Bladder microvascular endothelial cell (primary cell): ENCODE data around the gene TLCD2. TPM values are rescaled to one million over a fixed set of nuclear protein-coding genes. Genes with fewer than 3 reads are reported as not detected.

ENCODE experiments used
- total RNA-seq: library from RNA; depleted of rRNA; stranded (reverse); fragments of >200 nt; gene quantifications from 2 replicates; pipeline ENCODE4 v1.2.3, GENCODE V29; 2014

Gene TLCD2
- 1.3 and 1.4 TPM in 2 replicates for total RNA-seq

GRCh38 chr17:1709971-1710806 is at the start of gene TLCD2:
Gene TLCD2 (minus strand): TSS chr17:1710377. CDS start chr17:1710242, 135 bp downstream.

GRCh38 chr17:1742371-1743087 is 32.4 kb upstream of the TLCD2 start, which contains the start of gene SERPINF2:
Gene SERPINF2 (plus strand): TSS chr17:1742871. CDS start chr17:1744996, 2,125 bp downstream.

GRCh38 chr17:1724351-1724868 is 14.2 kb upstream of the TLCD2 start, which contains the start of gene WDR81:
Gene WDR81 (plus strand): TSS chr17:1724704. CDS start chr17:1724960, 256 bp downstream.

GRCh38 chr17:1684378-1685189 is 25.6 kb downstream of the TLCD2 start, which contains the start of gene PRPF8:
Gene PRPF8 (minus strand): TSS chr17:1684867. CDS start chr17:1684571, 296 bp downstream.

Other genes with a start within 250 kb of the TLCD2 start
- 154 and 424 TPM in 2 replicates for gene MYO1C, start 217.7 kb downstream of the TLCD2 start, total RNA-seq
- gene INPP5K, start 193.8 kb downstream of the TLCD2 start, total RNA-seq = 45.9 and 58.3 TPM in 2 replicates
- gene PITPNA, start 147.6 kb downstream of the TLCD2 start, total RNA-seq = 17.3 and 23.2 TPM in 2 replicates
- 8.3 and 46.6 TPM in 2 replicates for gene SLC43A2, start 81.5 kb downstream of the TLCD2 start, total RNA-seq
- gene SCARF1, start 64.6 kb downstream of the TLCD2 start, total RNA-seq = 82.4 and 99.5 TPM in 2 replicates
- gene RILP, start 60.5 kb downstream of the TLCD2 start, total RNA-seq = 10.1 and 12.3 TPM in 2 replicates
- gene PRPF8, start 25.5 kb downstream of the TLCD2 start, total RNA-seq = 82.1 and 190 TPM in 2 replicates
- 14.9 and 25.6 TPM in 2 replicates for gene WDR81, start 14.3 kb upstream of the TLCD2 start, total RNA-seq
- gene SERPINF2, start 32.5 kb upstream of the TLCD2 start, total RNA-seq = 0.49 TPM in 1 of 2 replicates, not detected in the other
- 0.16 TPM in 1 of 2 replicates, not detected in the other for gene SERPINF1, start 51.7 kb upstream of the TLCD2 start, total RNA-seq
- gene SMYD4, start 119.5 kb upstream of the TLCD2 start, total RNA-seq = 6.5 and 13.7 TPM in 2 replicates
- 35.9 and 64.1 TPM in 2 replicates for gene RPA1, start 119.6 kb upstream of the TLCD2 start, total RNA-seq